GM19025 (cell line): Measurements from ENCODE around the gene FRAS1.
"Not testable (repeated sequence)": the region's sequence is repeated elsewhere in the genome, so short reads cannot be mapped to it uniquely, and the experiment has no call there.

Experiments
- ATAC-seq: cut with Tn5 transposase; IDR thresholded peaks from one replicate; pipeline ENCODE4 v1.9.1; 2021; ENCODE audit warnings: mild to moderate bottlenecking, low read depth, moderate library complexity; ENCODE audit not compliant: unreplicated experiment

The FRAS1 gene

GRCh38 chr4:78410676-78411075, 353.6 kb downstream of the FRAS1 start:
- no peak for ATAC-seq

DNA sequence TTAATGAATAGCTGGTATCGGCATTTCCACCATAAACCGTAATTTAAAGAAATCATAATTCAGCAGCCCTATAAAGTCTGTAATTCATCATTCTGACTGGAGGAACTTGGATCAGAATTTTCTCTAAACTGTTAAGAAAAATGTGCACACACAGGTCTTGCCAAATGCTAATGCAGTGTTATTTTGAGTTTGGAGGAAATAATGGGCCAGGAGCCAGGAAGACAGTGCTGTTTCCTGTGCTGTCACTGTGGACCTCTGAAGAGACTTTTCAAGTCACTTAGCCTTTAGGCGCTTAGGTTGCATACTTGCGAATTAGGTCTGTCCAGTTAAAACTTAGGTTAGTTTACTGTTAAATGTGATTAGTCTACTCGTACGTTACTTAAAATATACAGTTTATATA, 357.0 kb downstream of the FRAS1 start:
- ATAC-seq = no peak

DNA sequence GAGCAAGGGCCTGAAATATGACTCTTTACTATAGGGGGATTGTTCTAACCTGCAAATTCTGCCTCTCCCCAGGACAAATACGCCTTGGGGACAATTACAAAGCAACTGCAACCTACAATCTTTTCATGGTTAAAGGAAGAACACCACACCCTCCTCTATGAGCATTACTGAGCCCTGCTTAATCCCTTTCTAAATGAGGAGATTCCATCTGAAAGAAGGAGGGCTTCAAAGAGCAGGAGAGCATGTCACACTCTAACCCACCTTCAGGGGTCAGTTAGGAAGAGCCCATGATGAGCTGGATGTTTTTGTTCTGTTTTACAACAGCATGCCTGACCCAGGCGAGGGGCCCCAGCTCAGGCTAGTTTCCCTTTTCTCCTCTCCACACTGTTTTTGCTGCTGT, 360.5 kb downstream of the FRAS1 start:
- ATAC-seq = no peak

- no peak for ATAC-seq
Measured at GRCh38 chr4:78418406-78418805, 361.3 kb downstream of the FRAS1 start.

- ATAC-seq = no peak
Measured at GRCh38 chr4:78423790-78424189, 366.7 kb downstream of the FRAS1 start.

- no peak for ATAC-seq
Measured at GRCh38 chr4:78424461-78424860, 367.3 kb downstream of the FRAS1 start.

GRCh38 chr4:78426972-78427371, 369.8 kb downstream of the FRAS1 start:
- no peak for ATAC-seq

- ATAC-seq = no peak
Measured at GRCh38 chr4:78428996-78429395, 371.9 kb downstream of the FRAS1 start.

- ATAC-seq = no peak
Measured at GRCh38 chr4:78432896-78433295, 375.8 kb downstream of the FRAS1 start.

- ATAC-seq = no peak
Measured at GRCh38 chr4:78437608-78438088, 380.5 kb downstream of the FRAS1 start.

GRCh38 chr4:78439328-78439727, 382.2 kb downstream of the FRAS1 start:
- ATAC-seq = no peak

DNA sequence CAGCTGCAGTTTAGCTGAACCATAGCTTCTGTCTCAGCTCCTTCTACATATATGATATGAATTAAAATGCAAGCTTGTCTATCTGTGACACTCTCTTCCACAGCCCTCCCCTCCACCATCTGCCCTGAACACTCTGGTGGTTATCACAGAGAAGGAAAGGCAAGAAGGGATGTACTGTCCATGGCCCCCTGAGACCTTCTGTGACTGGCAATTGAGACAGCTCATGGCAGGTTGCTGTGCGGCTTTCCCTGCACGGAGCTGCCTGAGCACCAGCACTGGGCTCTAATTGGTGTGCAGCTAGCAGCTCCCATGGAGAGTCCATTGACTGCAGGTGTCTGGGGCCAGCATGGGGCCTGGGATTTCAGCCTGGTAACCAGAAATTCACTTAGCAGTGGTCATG, 384.6 kb downstream of the FRAS1 start:
- ATAC-seq = no peak

- no peak for ATAC-seq
Measured at GRCh38 chr4:78446619-78447018, 389.5 kb downstream of the FRAS1 start.

- no peak for ATAC-seq
Measured at GRCh38 chr4:78451407-78451806, 394.3 kb downstream of the FRAS1 start.

DNA sequence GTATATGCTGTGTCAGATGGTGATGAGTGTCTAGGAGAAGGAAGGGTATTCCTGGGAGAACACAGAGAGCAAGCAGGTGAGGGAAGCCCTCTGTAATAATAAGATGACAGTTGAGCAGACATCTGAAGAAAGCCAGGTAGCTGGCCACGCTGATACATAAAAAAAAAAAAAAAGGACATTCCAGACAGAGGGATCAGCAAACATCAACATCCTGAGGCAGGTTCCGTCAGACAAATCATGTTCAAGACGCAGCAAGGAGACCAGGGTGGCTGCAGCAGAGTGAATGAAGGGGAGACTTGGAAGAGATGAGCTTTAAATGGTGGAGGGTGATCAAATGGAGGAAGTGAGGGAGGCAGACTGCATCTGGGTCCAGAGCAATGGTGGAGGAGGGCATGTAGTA, 396.9 kb downstream of the FRAS1 start:
- no peak for ATAC-seq

DNA sequence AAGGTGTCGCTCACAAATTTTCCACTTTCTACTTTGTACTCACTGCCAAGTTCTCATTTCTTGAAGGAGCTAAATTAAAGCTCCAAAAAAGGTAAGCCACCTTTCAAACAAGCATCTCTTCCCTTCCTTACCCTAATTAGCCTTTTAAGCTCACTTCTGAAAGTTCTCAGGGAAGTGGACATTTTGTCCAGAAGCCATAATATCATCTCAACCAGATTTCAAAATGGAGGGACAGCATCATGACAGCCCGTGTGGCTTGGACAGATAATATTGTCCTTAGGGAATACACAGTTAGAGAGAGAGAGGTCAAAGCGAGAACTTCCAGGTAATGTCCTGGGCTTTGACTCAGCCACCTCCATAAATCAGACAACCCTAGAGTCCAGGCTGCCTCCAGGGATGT, 400.6 kb downstream of the FRAS1 start:
- no peak for ATAC-seq

GRCh38 chr4:78459327-78459726, 402.2 kb downstream of the FRAS1 start:
- no peak for ATAC-seq

- no peak for ATAC-seq
Measured at GRCh38 chr4:78460368-78460767, 403.2 kb downstream of the FRAS1 start.

DNA sequence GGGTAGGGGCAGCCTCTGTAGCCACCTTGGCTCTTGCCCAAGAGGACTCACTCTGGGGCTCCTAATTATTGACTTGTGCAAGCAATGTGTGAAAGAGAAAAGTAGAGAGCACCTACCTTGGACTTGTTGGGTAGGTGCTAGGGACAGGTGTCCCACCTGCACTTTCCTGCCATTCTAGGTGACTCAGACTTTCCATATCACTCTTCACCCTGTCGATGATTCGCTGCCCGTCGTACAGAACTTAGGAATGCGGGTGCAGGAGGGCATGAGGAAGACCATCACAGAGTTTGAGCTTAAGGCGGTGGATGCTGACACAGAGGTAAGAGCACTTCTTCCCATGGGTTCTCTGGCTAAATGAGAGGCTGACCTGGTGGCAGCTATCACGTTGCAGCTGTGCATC, 407.1 kb downstream of the FRAS1 start:
- ATAC-seq = no peak

DNA sequence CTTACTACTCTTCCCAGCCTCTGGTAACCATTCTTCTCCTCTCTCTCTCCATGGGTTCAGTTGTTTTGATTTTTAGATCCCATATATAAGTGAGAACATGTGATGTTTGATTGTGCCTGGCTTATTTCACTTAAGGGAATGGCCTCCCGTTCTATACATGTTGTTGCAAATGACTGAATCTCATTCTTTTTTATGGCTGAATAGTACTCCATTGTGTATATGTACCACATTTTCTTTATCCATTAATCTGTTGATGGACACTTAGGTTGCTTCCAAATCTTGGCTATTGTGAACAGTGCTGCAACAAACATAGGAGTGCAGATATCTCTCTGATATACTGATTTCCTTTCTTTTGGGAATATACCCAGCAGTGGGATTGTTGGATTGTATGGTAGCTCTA, 410.1 kb downstream of the FRAS1 start:
- not testable (repeated sequence) for ATAC-seq

DNA sequence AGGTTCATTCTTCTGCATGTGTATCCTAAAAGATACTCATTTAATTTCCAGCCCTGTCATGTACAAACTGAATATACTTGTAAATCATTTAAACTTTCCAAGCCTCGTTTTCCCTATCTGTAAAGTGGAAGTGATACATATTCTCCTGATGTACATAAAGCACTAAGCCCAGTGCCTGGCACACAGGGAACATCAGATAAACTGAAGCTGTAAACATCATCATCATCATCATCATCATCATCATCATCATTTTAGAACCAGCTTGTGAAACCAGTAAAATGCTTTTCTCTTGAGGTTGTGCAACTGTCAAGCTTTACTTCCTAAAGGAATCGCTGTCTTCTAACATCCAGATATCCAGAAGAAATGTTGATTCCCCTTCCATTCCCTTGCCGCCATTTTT, 411.1 kb downstream of the FRAS1 start:
- no peak for ATAC-seq

GRCh38 chr4:78476108-78476704, 419.1 kb downstream of the FRAS1 start:
- ATAC-seq = no peak

GRCh38 chr4:78477276-78477675, 420.2 kb downstream of the FRAS1 start:
- no peak for ATAC-seq
